HuH-7.5 (cell line): ENCODE data around the gene COL26A1.
"Not testable (repeated sequence)": the region's sequence is repeated elsewhere in the genome, so short reads cannot be mapped to it uniquely, and the experiment has no call there.

Experiments
- DNase-seq: peaks from one replicate; pipeline ENCODE4 v3.0.0; 2011; ENCODE audit warnings: low spot score

The COL26A1 gene

GRCh38 chr7:101402081-101402779, 39.6 kb downstream of the COL26A1 start:
- no peak for DNase-seq

- no peak for DNase-seq
These were observed 40.2 kb downstream of the COL26A1 start for GRCh38 chr7:101402835-101403234.

DNA sequence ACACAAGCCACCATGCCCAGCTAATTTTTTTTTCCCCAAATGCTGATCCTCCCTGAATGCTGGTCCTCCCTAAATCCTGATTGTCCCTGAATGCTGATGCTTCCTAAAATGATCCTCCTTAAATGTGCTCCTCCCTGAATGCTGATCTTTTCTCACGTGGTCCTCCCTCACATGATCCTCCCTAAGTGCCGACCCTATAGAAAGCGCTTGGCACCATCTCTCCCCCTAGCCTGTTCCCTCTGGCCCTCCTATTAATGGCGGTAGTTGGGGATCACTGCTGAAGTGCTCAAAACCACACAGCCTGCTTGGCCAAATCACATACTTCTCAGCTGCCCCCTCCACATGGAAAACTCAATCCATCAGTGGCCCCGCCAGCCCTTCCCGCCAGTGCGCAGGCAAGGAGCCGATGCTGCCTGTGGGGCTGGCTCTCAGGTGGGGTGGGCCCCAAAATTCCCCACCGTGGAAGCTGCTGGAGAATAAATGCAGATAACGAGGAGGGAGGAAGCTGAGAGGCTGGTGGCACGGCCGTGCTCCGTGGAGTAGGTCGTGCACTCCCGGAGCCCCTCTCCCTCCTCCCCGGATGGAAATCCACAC, 42.9 kb downstream of the COL26A1 start:
- DNase-seq = no peak

GRCh38 chr7:101410743-101411507, 48.2 kb downstream of the COL26A1 start:
- peak; percentile 75 for DNase-seq

- no peak for DNase-seq
These were observed 48.8 kb downstream of the COL26A1 start for GRCh38 chr7:101411508-101411874.

DNA sequence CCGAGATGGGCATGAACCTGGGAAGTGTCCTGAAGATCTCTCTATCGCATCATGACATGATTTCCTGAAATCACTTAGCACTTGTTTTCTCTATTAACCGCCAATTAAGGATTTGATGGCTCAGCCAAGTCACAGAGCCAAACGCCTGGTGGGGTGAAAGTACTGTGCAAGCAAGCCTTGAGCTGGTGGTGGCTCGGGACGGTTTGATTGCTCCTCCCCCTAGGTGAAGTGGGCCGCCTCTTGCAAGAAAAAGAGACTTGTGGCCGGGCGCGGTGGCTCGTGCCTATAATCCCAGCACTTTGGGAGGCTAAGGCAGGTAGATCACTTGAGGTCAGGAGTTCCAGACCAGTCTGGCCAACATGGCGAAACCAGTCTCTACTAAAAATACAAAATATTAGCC, 50.3 kb downstream of the COL26A1 start:
- no peak for DNase-seq

DNA sequence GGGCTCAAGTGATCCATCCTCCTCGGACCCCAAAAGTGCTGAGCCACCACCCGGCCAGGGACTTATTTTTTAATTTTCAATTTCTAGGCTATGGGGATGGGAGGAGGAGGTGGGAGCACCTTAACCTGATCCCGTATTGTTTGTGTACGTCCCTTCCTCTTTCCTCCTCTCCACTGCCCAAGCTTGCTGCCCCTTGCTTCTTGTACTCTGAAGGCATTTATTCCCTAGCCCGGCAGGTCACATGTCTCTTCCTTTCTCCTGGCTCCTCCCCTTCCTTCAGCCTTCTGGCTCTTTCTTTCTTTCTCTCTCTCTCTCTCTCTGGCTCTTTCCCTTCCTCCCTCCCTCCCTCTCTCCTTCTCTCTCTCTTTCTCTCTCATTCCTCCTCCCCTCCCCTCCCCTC, 56.0 kb downstream of the COL26A1 start:
- no peak for DNase-seq

- DNase-seq = no peak
These were observed 57.2 kb downstream of the COL26A1 start for GRCh38 chr7:101419831-101420230.

- no peak for DNase-seq
These were observed 57.8 kb downstream of the COL26A1 start for GRCh38 chr7:101420436-101420835.

DNA sequence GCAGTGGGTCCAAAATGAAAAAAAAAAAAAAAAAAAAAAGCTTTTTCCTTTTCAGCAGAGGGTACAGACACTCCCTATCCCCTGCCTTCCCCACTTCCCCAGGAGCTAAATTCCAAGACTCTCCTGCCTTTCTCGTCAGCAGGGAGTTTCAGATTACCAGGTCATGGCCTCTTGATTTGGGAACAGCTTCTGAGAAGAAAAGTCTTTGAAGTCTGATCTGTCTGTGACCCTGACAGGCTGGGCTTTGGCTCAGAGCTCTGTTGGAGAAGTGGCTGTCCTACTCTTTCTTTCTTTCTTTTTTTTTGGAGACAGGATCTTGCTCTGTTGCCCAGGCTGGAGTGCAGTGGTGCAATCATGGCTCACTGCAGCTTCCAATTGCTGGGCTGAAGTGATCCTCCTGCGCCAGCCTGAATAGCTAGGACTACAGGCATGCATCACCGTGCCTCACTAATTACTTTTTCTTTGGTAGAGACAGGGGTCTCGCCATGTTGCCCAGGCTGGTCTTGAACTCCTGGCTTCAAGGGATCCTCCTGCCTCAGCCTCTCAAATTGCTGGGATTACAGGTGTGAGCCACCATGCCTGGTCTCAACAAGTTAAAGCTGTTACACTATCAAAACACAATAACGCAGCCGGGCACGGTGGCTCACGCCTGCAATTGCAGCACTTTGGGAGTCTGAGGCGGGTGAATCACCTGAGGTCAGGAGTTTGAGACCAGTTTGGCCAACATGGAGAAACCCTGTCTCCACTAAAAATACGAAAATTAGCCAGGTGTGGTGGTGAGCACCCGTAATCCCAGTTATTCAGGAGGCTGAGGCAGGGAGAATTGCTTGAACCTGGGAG, 59.9 kb downstream of the COL26A1 start:
- no peak for DNase-seq

GRCh38 chr7:101426303-101427011, 63.8 kb downstream of the COL26A1 start:
- DNase-seq = no peak

GRCh38 chr7:101428093-101428866, 65.6 kb downstream of the COL26A1 start:
- no peak for DNase-seq

GRCh38 chr7:101432316-101432715, 69.6 kb downstream of the COL26A1 start:
- no peak for DNase-seq

- no peak for DNase-seq
These were observed 71.0 kb downstream of the COL26A1 start for GRCh38 chr7:101433688-101434087.

- not testable (repeated sequence) for DNase-seq
These were observed 71.5 kb downstream of the COL26A1 start for GRCh38 chr7:101434155-101434554.

DNA sequence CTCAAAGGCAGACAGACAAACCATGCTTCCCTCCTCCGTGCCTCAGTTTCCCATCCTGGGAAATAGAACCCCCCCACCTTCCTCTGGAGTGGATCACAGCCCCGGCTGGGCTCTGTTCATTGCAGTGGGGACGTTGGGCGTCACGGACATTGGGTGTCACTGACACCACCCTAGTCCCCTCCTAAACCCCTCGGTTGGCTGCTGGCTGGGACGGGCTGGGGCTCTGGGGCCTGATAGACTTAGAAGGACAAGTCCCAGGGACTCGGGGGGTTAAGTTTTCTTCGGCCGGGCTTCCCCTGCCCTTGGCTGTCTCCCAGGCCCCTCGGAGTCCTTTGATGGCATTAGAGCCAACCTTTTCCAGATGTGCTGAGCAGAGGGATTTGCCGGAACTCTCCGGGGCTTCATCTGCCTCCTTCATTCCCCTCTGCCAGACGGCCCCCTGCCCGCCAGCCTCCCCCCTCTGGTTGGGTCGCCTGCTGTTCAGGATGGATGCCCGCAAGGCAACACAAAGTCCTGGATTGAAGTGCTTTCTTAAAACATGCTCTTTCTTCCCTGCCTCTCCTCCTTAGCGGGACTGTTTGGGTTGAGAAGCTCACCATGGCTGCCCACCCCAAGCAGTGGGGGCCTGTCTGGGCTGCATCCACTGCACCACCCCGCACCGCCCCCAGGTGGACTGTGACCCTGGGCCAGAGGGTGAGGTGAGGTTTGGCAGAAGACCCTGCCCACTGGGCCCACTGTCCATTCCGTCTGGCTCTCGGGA, 73.0 kb downstream of the COL26A1 start:
- no peak for DNase-seq

DNA sequence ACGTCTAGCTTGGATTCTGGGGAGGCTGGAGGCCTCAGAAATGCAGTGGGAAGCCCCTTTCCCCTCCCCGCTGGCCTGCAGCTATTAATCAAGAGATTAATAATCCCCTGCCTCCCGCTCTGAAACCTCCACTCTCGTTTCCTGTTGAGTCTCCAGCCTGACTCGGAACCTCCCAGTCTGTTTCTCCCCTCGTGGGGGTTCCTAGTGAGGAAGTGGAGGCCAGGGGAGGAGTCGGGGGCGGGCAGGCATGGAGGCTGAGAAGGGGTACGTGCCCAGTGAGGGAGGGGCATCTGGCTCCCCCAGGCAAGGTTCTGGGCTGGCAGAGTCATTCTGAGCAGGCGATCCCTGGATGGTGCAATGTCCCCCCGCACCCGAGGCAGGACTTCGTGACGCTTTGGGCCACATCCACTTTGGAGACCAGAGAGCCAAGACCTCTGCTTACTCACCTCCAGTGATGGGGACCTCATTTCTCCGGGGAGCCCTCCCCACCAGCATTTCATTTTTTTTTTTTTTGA, 73.6 kb downstream of the COL26A1 start:
- DNase-seq = no peak

- DNase-seq = peak; percentile 43
These were observed 74.3 kb downstream of the COL26A1 start for GRCh38 chr7:101436857-101437576.

DNA sequence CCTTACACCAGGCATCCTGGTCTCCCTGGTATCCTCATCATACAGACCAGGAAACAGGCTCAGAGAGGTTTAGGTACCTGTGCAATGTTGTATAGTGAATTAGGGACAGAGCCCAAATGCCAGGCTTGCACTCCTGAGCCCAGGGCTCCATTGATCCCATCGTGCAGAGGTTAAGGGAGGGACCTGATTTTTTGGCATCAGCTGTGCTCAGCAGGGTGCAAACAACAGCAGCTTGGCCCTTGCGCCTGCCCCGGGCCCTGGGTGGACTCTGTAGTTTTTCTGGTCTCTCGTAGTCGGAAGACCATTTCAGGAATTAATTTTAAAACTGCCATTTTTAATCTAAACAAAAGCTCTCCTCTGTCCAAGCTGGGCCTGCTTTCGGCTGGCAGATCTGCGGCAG, 79.2 kb downstream of the COL26A1 start:
- no peak for DNase-seq
